ENCODE data around the gene ITGA3. TPM values are rescaled to one million over a fixed set of nuclear protein-coding genes. Genes with fewer than 3 reads are reported as not detected.

Gene ITGA3
- total RNA-seq, 1 donor from 2014 or later: 17.0 TPM

- no peak overlapping the region for H3K4me3 ChIP-seq
- no peak overlapping the region for H3K27ac ChIP-seq (replicated peaks)
- H3K36me3 ChIP-seq: no peaks in the 10 kb centered on the region
- H3K9me3 ChIP-seq (replicated peaks): no peaks in the 10 kb centered on the region
- no peak for DNase-seq
- H3K4me1 ChIP-seq: peaks cover 31% of the 10 kb centered on the region
- intact Hi-C loops (cut with micrococcal nuclease): no loop called here
- no peak for TF ChIP-seq CTCF (IDR thresholded peaks at IDR 0.05; ENCODE audit: borderline replicate concordance)
- no peaks in the 10 kb centered on the region for H3K27me3 ChIP-seq (ENCODE audit: low read depth)
These were observed 8.8 kb upstream of the ITGA3 start for GRCh38 chr17:50047083-50047482.

- intact Hi-C loops (cut with micrococcal nuclease): no loop called here
- Histone ChIP-seq H3K27me3 (ENCODE audit: low read depth) (no peaks in the 10 kb centered on the region), H3K4me1 (peaks cover 33% of the 10 kb centered on the region), H3K4me3 (no peak overlapping the region), H3K27ac (replicated peaks) (no peak overlapping the region), H3K36me3 (no peaks in the 10 kb centered on the region), H3K9me3 (replicated peaks) (no peaks in the 10 kb centered on the region)
- TF ChIP-seq CTCF (IDR thresholded peaks at IDR 0.05; ENCODE audit: borderline replicate concordance): no peak
- DNase-seq: no peak
These were observed 8.3 kb upstream of the ITGA3 start for GRCh38 chr17:50047488-50048126.

- H3K27me3 ChIP-seq (ENCODE audit: low read depth): no peaks in the 10 kb centered on the region
- no peaks in the 10 kb centered on the region for H3K9me3 ChIP-seq (replicated peaks)
- DNase-seq: no peak
- H3K27ac ChIP-seq (replicated peaks): no peak overlapping the region
- no peak for TF ChIP-seq CTCF (IDR thresholded peaks at IDR 0.05; ENCODE audit: borderline replicate concordance)
- peaks cover 39% of the 10 kb centered on the region for H3K4me1 ChIP-seq
- H3K4me3 ChIP-seq: no peak overlapping the region
- intact Hi-C loops (cut with micrococcal nuclease): no loop called here
- no peaks in the 10 kb centered on the region for H3K36me3 ChIP-seq
These were observed 7.7 kb upstream of the ITGA3 start for GRCh38 chr17:50048146-50048720.

DNA sequence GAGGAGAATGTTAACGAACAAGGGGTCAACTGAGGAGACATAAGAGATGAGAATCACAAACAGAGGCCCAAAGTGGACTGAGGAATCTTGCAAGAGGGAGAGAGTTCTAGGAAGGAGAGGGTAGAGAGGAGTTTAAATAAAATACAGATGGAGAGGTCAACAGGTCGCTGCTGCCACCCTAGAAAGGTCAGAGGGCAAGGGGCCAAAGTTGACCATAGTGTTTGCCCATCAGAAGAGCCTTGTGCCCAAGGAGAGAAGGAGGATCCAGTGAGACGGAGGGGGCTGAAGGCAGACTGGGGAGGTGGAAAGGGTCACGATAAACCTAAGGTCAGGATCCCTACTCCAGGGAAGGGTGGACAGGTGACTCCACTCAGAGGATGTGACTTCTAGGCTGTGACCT, 6.9 kb upstream of the ITGA3 start:
- intact Hi-C loops (cut with micrococcal nuclease): no loop called here
- no peaks in the 10 kb centered on the region for H3K36me3 ChIP-seq
- H3K27ac ChIP-seq (replicated peaks): no peak overlapping the region
- TF ChIP-seq CTCF (IDR thresholded peaks at IDR 0.05; ENCODE audit: borderline replicate concordance): no peak
- no peak overlapping the region for H3K4me3 ChIP-seq
- no peaks in the 10 kb centered on the region for H3K9me3 ChIP-seq (replicated peaks)
- H3K4me1 ChIP-seq: peaks cover 39% of the 10 kb centered on the region
- H3K27me3 ChIP-seq (ENCODE audit: low read depth): no peaks in the 10 kb centered on the region
- DNase-seq: no peak

DNA sequence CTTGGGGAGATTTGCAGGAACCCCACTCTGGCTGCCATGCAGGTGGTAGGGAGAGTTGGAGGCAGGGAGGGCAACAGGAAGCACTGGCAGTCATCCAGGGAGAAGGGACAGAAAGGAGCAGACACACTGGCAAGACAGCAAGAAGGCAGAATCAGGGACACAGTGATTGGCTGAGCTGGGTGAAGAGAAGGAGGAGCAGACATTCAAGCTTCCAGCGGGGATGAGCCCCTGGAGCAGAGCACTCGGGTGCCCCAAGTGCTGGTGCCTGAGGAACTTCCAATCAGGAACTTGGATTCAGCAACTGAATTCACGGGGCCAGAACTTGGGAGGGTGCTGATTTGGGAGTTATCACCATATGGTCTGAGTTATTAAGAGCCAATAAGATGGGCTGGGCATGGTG, 6.3 kb upstream of the ITGA3 start:
- no peak for TF ChIP-seq CTCF (IDR thresholded peaks at IDR 0.05; ENCODE audit: borderline replicate concordance)
- intact Hi-C loops (cut with micrococcal nuclease): no loop called here
- H3K9me3 ChIP-seq (replicated peaks): no peaks in the 10 kb centered on the region
- no peak overlapping the region for H3K4me3 ChIP-seq
- H3K27me3 ChIP-seq (ENCODE audit: low read depth): no peaks in the 10 kb centered on the region
- no peaks in the 10 kb centered on the region for H3K36me3 ChIP-seq
- H3K4me1 ChIP-seq: peaks cover 39% of the 10 kb centered on the region
- H3K27ac ChIP-seq (replicated peaks): no peak overlapping the region
- no peak for DNase-seq

Measured in left ventricle myocardium inferior (tissue), 1 donor.